Measurements from ENCODE around the gene TRNP1. TPM values are rescaled to one million over a fixed set of nuclear protein-coding genes. Genes with fewer than 3 reads are reported as not detected.
"Not testable (repeated sequence)": the region's sequence is repeated elsewhere in the genome, so short reads cannot be mapped to it uniquely, and the experiment has no call there.

The TRNP1 gene, protein sequence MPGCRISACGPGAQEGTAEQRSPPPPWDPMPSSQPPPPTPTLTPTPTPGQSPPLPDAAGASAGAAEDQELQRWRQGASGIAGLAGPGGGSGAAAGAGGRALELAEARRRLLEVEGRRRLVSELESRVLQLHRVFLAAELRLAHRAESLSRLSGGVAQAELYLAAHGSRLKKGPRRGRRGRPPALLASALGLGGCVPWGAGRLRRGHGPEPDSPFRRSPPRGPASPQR
- 10 to 100 TPM in 3 of 4 donors, 1 to 10 TPM in 1; 7.1 to 24.6 (median 15.2) TPM for total RNA-seq

DNA sequence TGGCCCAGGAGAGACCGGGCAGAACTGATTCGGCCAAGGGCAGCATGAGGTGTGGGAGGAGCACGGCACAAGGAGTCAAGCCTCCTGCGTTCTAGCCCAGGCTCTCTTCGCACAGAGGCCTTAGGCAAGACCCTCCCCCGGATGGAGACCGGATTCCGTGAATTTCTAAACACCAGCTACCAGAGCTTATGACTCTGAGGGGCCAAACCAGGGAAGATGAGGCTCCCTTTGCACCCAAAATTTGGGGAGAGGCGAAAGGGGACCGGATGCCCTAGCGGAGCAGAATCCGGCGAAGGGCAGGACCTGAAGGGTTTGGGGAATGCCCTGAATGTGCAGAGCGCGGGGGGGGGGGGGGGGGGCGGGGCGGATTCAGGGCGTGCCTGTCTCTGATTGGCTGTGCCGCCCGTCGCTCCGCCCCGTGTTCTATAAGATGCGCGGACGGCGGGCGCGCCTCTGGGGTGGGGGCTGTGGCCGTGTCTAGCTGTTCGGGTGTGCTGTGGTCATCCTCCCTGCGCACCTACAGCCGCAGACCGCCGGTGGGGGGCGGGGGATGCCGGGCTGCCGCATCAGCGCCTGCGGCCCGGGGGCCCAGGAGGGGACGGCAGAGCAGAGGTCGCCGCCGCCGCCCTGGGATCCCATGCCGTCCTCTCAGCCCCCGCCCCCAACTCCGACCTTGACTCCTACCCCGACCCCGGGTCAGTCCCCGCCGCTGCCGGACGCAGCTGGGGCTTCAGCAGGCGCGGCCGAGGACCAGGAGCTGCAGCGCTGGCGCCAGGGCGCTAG is at the start of gene TRNP1:
Gene TRNP1 (plus strand): TSS at position 456 of the 783 bp plus-strand sequence. CDS start 95 bp downstream, at position 551.
- DNase-seq (ENCODE audit: low spot score) (no peak), ATAC-seq (ENCODE audit: low FRiP score) (peak; percentile 65)
- TF ChIP-seq, protein P1, sequence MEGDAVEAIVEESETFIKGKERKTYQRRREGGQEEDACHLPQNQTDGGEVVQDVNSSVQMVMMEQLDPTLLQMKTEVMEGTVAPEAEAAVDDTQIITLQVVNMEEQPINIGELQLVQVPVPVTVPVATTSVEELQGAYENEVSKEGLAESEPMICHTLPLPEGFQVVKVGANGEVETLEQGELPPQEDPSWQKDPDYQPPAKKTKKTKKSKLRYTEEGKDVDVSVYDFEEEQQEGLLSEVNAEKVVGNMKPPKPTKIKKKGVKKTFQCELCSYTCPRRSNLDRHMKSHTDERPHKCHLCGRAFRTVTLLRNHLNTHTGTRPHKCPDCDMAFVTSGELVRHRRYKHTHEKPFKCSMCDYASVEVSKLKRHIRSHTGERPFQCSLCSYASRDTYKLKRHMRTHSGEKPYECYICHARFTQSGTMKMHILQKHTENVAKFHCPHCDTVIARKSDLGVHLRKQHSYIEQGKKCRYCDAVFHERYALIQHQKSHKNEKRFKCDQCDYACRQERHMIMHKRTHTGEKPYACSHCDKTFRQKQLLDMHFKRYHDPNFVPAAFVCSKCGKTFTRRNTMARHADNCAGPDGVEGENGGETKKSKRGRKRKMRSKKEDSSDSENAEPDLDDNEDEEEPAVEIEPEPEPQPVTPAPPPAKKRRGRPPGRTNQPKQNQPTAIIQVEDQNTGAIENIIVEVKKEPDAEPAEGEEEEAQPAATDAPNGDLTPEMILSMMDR (IDR thresholded peaks at IDR 0.05) = no peak

DNA sequence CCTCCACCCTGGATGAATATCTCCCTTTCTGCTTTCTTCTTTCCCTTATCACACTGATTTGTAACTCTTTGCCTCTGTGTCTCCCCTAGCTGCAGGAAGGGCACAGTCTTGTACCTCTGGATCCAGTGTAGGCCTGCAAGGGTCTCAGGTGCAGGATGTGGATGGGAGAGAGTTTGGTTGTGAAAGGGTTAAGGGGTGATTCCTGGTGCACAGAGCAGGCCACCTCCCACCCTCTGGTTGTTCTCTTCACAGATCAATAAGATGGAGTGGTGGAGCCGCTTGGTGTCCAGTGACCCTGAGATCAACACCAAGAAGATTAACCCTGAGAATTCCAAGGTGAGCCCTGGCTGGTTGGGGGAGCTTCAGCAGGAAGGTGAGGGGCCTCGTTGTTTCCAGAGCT is 48.4 kb upstream of the TRNP1 start:
- TF ChIP-seq, protein P1 (IDR thresholded peaks at IDR 0.05) = no peak
- no peak for ATAC-seq (ENCODE audit: low FRiP score)
- no peak for DNase-seq (ENCODE audit: low spot score)

DNA sequence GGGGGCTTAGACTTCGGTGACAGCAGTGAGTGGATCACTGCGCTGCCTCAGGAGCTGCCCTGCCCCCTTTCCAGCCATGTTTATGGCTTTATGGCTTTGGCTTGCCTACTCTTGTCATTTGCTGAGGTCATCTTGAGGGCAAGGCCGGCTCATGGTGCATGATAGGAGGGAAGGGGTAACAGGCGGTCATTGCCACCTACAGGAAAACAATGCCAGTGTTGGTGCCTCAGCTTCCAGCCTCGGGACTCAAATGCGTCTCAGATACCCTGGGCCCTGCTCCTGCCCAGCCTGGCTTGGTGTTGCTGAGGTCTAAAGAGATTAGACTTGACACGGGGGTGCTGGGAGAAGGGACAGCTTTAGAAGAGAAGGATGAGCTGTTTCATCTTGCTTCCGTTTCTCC is 47.8 kb upstream of the TRNP1 start:
- TF ChIP-seq, protein P1 (IDR thresholded peaks at IDR 0.05) = no peak
- ATAC-seq (ENCODE audit: low FRiP score) (no peak), DNase-seq (ENCODE audit: low spot score) (no peak)

DNA sequence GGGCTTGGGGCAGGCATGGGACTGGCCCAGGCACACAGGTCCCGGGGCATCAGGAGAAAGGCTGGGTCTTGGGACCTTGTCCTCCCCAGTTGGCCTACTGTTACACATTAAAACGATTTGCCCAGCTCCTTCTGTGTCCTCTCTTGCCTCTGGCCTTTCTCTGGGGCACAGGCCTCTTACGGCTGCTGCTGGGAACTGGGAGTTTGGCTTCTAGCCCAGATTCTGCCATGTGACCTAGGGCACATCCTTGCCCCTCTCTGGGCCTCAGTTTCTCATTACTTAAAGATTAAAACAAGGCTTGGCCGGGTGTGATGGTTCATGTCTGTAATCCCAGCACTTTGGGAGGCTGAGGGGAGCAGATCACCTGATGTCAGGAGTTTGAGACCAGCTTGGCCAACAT is 47.2 kb upstream of the TRNP1 start:
- ATAC-seq (ENCODE audit: low FRiP score) (no peak), DNase-seq (ENCODE audit: low spot score) (no peak)
- TF ChIP-seq, protein P1 (IDR thresholded peaks at IDR 0.05) = no peak

DNA sequence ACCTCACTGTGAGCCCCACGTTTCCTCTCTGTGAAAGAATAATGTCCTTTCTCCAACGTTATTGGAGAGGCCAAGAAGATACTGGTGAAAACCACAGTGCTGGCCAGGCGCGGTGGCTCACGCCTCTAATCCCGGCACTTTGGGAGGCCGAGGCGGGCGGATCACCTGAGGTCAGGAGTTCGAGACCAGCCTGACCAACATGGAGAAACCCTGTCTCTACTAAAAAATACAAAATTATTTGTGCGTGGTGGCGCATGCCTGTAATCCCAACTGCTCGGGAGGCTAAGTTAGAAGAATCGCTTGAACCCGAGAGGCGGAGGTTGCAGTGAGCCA is 44.8 kb upstream of the TRNP1 start:
- DNase-seq (ENCODE audit: low spot score); ATAC-seq (ENCODE audit: low FRiP score): not testable (repeated sequence)

DNA sequence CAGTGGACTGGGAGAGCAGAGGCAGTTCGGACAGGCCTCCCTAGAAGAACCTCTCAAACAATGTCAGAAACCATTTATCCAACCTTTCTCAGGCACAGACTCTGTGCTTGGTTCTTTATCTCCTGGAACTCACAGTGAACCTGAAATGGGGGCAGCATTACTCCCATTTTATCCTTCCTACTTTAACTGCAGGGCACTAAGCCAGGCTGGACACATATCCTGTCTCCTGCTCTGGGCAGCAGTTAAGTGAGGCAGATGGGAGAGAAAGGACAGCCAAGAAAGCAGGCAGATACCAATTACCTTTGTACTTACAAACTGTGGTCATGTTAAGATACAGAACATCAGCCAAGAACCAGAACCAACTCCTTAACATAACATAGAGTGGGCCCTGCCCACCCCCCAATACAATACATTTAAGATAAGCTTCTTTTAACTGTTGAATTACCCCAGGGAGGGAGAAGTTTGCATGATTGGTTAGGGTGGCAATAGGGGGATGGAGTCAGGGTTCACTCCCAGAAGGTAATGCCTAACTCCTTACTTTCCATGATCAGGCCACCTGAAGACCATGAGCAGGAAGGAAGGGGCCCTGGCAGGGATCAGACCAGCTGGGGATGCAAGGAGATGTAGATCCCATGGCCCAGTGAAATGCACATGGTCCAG is 44.1 kb upstream of the TRNP1 start:
- TF ChIP-seq, protein P1 (IDR thresholded peaks at IDR 0.05) = no peak
- ATAC-seq (ENCODE audit: low FRiP score) (no peak), DNase-seq (ENCODE audit: low spot score) (no peak)

DNA sequence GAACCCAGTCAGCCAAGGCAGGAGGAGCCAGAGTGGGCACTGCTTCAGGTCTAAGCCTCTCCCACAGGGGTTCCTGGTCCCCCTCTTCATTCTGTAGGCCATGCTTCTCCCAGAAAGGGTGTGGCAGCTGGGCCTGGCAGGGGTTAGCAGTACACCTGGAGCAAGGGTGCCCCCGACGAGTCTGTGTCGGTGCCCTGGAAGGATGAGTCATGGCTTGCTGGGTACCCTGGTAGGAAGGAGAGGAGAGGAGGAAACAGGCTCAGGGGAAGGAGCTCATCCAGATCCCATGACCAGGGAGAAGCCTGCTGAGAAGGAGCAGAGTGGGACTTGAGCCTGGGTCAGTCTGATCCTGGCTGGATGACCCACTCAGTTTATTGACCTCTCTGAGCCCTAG is 43.6 kb upstream of the TRNP1 start:
- TF ChIP-seq, protein P1 (IDR thresholded peaks at IDR 0.05) = no peak
- DNase-seq (ENCODE audit: low spot score) (no peak), ATAC-seq (ENCODE audit: low FRiP score) (no peak)

Data from omental fat pad (tissue), 4 donors.